ENCODE data around the gene CHKA.

CHKA gene

DNA sequence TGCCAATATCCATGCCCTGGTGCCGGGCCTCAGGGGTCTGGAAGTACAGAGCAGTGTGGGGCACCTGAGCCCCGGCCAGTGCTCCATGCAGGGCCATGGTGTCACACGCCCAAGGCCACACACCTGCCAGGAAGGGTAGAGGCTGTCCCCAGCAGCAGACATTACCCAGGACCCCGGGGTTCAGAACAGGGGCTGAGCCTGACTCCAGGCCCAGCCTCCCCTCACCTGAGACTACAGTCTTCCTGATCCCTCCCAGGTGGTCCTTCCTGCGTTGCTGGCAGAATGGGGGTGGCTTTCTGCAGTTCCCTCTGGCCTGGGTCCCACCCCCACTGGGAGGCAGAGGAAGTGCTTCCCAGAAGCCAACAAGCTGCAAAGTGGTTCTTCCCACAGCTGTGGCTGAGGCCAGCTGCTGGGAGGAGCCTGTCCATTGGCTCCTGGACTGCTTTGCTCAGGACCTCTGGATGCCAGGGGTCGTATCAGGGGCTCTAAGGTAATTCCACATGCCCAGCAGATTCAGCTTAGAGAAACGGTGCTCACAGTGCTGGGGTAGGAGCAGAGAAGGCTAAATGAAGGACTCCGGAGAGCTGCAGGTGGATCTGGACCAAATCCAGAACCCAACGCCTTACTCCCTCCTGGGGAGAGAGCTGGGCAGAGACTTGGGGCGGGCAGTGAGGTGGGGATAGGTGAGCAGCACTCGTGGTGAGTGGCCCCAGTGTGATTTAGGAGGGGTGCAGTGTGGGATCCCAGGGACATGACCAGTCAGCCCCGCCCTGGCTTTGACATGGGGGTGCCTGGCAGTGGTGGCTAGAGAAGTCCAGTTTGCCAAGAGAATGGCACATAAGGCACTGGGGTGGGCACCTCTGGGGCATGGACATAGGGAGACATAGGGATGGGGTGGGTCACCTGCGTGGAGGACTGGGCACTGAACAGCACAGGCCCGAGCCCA is 69.7 kb downstream of the CHKA start:
- TF ChIP-seq, protein P1, sequence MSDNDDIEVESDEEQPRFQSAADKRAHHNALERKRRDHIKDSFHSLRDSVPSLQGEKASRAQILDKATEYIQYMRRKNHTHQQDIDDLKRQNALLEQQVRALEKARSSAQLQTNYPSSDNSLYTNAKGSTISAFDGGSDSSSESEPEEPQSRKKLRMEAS (IDR thresholded peaks at IDR 0.05): peak; percentile 38; the same call in 1 of the 2 replicates
- TF ChIP-seq RAD21 (IDR thresholded peaks at IDR 0.05; ENCODE audit: low read depth) (no peak), EGR1 (IDR thresholded peaks at IDR 0.05) (no peak), REST (IDR thresholded peaks at IDR 0.05; ENCODE audit: low read depth) (no peak), EP300 (IDR thresholded peaks at IDR 0.05; ENCODE audit: borderline replicate concordance) (no peak), TCF12 (IDR thresholded peaks at IDR 0.05; ENCODE audit: low read depth) (peak; percentile 19; the same call in 1 of the 2 replicates), CEBPB (IDR thresholded peaks at IDR 0.05) (no peak), CREB1 (IDR thresholded peaks at IDR 0.05; ENCODE audit: low read depth) (no peak), YY1 (IDR thresholded peaks at IDR 0.05; ENCODE audit: low read depth) (no peak), USF1 (IDR thresholded peaks at IDR 0.05) (no peak), NFIC (IDR thresholded peaks at IDR 0.05) (no peak), TAF1 (IDR thresholded peaks at IDR 0.05; ENCODE audit: low read depth) (no peak), ZBTB7A (IDR thresholded peaks at IDR 0.05; ENCODE audit: low read depth) (no peak), FOXM1 (IDR thresholded peaks at IDR 0.05; ENCODE audit: borderline replicate concordance, low read depth) (no peak), TEAD4 (IDR thresholded peaks at IDR 0.05) (no peak)

GRCh38 chr11:68050371-68050841 is 70.8 kb downstream of the CHKA start:
- no peak for TF ChIP-seq FOXM1 (IDR thresholded peaks at IDR 0.05; ENCODE audit: borderline replicate concordance, low read depth)
- no peak for TF ChIP-seq RAD21 (IDR thresholded peaks at IDR 0.05; ENCODE audit: low read depth)
- TF ChIP-seq TEAD4 (IDR thresholded peaks at IDR 0.05): no peak
- no peak for TF ChIP-seq TAF1 (IDR thresholded peaks at IDR 0.05; ENCODE audit: low read depth)
- no peak for TF ChIP-seq ZBTB7A (IDR thresholded peaks at IDR 0.05; ENCODE audit: low read depth)
- TF ChIP-seq, protein P1 (IDR thresholded peaks at IDR 0.05): no peak
- TF ChIP-seq NFIC (IDR thresholded peaks at IDR 0.05): no peak
- no peak for TF ChIP-seq CEBPB (IDR thresholded peaks at IDR 0.05)
- TF ChIP-seq YY1 (IDR thresholded peaks at IDR 0.05; ENCODE audit: low read depth): no peak
- TF ChIP-seq CREB1 (IDR thresholded peaks at IDR 0.05; ENCODE audit: low read depth): no peak
- no peak for TF ChIP-seq EP300 (IDR thresholded peaks at IDR 0.05; ENCODE audit: borderline replicate concordance)
- TF ChIP-seq EGR1 (IDR thresholded peaks at IDR 0.05): no peak
- TF ChIP-seq REST (IDR thresholded peaks at IDR 0.05; ENCODE audit: low read depth): no peak
- no peak for TF ChIP-seq TCF12 (IDR thresholded peaks at IDR 0.05; ENCODE audit: low read depth)

- no peak for TF ChIP-seq TEAD4 (IDR thresholded peaks at IDR 0.05)
- no peak for TF ChIP-seq EP300 (IDR thresholded peaks at IDR 0.05; ENCODE audit: borderline replicate concordance)
- no peak for TF ChIP-seq USF1 (IDR thresholded peaks at IDR 0.05)
- peak; percentile 8; the same call in 1 of the 2 replicates for TF ChIP-seq TCF12 (IDR thresholded peaks at IDR 0.05; ENCODE audit: low read depth)
- TF ChIP-seq, protein P1 (IDR thresholded peaks at IDR 0.05): no peak
- TF ChIP-seq NFIC (IDR thresholded peaks at IDR 0.05): peak; percentile 61
- no peak for TF ChIP-seq CEBPB (IDR thresholded peaks at IDR 0.05)
Measured at GRCh38 chr11:68049509-68050370, 71.4 kb downstream of the CHKA start.

DNA sequence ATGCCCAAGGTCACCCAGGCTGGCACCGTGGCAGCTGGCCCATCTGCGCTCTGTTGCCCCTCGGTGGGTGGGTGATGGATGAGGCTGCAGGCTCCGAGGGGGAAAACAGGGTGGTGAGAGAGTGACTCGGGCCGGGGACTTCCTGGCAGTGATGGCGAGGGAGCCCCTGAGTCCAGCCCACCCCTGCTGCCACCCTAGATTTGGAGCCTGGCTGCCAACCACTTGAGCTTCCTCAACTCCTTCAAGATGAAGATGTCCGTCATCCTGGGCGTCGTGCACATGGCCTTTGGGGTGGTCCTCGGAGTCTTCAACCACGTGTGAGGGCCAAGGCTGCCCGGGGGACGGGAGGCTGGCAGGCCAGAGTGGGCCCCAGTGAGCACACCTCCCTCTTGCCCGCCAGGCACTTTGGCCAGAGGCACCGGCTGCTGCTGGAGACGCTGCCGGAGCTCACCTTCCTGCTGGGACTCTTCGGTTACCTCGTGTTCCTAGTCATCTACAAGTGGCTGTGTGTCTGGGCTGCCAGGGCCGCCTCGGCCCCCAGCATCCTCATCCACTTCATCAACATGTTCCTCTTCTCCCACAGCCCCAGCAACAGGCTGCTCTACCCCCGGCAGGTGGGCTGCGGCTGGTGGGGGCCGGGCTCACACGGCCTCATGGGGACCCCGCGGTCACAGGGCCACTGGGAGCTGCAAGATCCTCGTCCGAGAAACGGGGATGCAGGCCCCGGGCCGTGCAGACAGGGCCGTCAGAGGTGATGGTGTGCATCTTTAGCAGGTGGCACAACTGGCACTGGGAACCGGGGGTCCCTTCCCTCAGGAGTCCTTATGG is 72.3 kb downstream of the CHKA start:
- TF ChIP-seq, protein P1 (IDR thresholded peaks at IDR 0.05): no peak
- TF ChIP-seq TCF12 (IDR thresholded peaks at IDR 0.05; ENCODE audit: low read depth): no peak
- no peak for TF ChIP-seq USF1 (IDR thresholded peaks at IDR 0.05)
- TF ChIP-seq ZBTB7A (IDR thresholded peaks at IDR 0.05; ENCODE audit: low read depth): no peak
- no peak for TF ChIP-seq REST (IDR thresholded peaks at IDR 0.05; ENCODE audit: low read depth)
- TF ChIP-seq NFIC (IDR thresholded peaks at IDR 0.05): no peak
- TF ChIP-seq CEBPB (IDR thresholded peaks at IDR 0.05): no peak
- TF ChIP-seq EGR1 (IDR thresholded peaks at IDR 0.05): no peak
- TF ChIP-seq YY1 (IDR thresholded peaks at IDR 0.05; ENCODE audit: low read depth): no peak
- no peak for TF ChIP-seq EP300 (IDR thresholded peaks at IDR 0.05; ENCODE audit: borderline replicate concordance)
- TF ChIP-seq TEAD4 (IDR thresholded peaks at IDR 0.05): no peak
- TF ChIP-seq TAF1 (IDR thresholded peaks at IDR 0.05; ENCODE audit: low read depth): no peak
- TF ChIP-seq CREB1 (IDR thresholded peaks at IDR 0.05; ENCODE audit: low read depth): no peak
- TF ChIP-seq RAD21 (IDR thresholded peaks at IDR 0.05; ENCODE audit: low read depth): no peak
- no peak for TF ChIP-seq FOXM1 (IDR thresholded peaks at IDR 0.05; ENCODE audit: borderline replicate concordance, low read depth)
